B cell (primary cell): ENCODE measurements around the gene ACSM6. TPM values are rescaled to one million over a fixed set of nuclear protein-coding genes. Genes with fewer than 3 reads are reported as not detected.

Experiments
- ATAC-seq: fragments of 200-7000 bp; cut with Tn5 transposase; one replicate; pipeline ENCODE4 v1.10.0; 2021; ENCODE audit warnings: low read depth, mild to moderate bottlenecking, moderate number of reproducible peaks, moderate library complexity
- CTCF ChIA-PET: fragments of 350-600 bp; sonication (Branson Sonifier 250); formaldehyde crosslinking; loops from one replicate; lab custom pipeline; 2021; ENCODE audit warnings: antibody characterized with exemption, inconsistent platforms; lab: Charles Lee
- POLR2A ChIA-PET: fragments of 350-600 bp; sonication (Branson Sonifier 250); formaldehyde crosslinking; loops from one replicate; lab custom pipeline; 2021; ENCODE audit warnings: antibody characterized with exemption; lab: Charles Lee
- DNase-seq: peaks from one replicate; pipeline ENCODE4 v3.0.0; 2013
- H2AFZ ChIP-seq: 2 replicates; pipeline ENCODE4 v1.6.1; 2012; ENCODE audit warnings: mild to moderate bottlenecking, low read depth, low read length; ENCODE audit not compliant: insufficient read depth, poor library complexity, severe bottlenecking
- H3K27ac ChIP-seq, 2 donors: 1 replicate in 1 of 2; 2 replicates in 1 of 2; pipeline ENCODE4 v1.5.1; 2012 to 2013; ENCODE audit warnings: low read length in 2 of 2, mild to moderate bottlenecking in 2 of 2, moderate library complexity in 1 of 2
- H3K27me3 ChIP-seq, 4 experiments: fragments of 200-600 bp in 1 of 4; sonication (generic) in 1 of 4; replicated peaks in 1 of 4; 1 replicate in 2 of 4; 2 replicates in 2 of 4; pipeline versions ENCODE4 v1.6.1 to v1.7.0; 2013 to 2016; ENCODE audit warnings: low read length in 3 of 4, mild to moderate bottlenecking in 2 of 4, mixed read lengths in 1 of 4, moderate library complexity in 1 of 4; ENCODE audit not compliant: insufficient read depth in 4 of 4, control insufficient read depth in 3 of 4; ENCODE audit errors: control extremely low read depth in 1 of 4
- H3K36me3 ChIP-seq, 2 experiments: replicated peaks in 1 of 2; 1 replicate in 1 of 2; 2 replicates in 1 of 2; pipeline versions ENCODE4 v1.6.1 to v1.7.1; 2013; ENCODE audit warnings: low read length in 1 of 2; ENCODE audit not compliant: insufficient read depth in 2 of 2, control insufficient read depth in 1 of 2; ENCODE audit errors: control extremely low read depth in 1 of 2, extremely low read depth in 1 of 2
- H3K4me1 ChIP-seq, 2 donors: fragments of 200-600 bp in 1 of 2; sonication (generic) in 1 of 2; 1 replicate in 1 of 2; 2 replicates in 1 of 2; pipeline versions ENCODE4 v1.5.1 to v1.6.1; 2013 to 2017; ENCODE audit warnings: low read length in 2 of 2; ENCODE audit not compliant: control insufficient read depth in 2 of 2, insufficient read depth in 2 of 2
- H3K4me2 ChIP-seq: replicated peaks from 2 replicates; pipeline ENCODE3; 2012; ENCODE audit warnings: mild to moderate bottlenecking, low read depth, low read length; ENCODE audit not compliant: poor library complexity, severe bottlenecking
- H3K4me3 ChIP-seq, 5 experiments: fragments of 200-600 bp in 1 of 5; sonication (generic) in 1 of 5; 1 replicate in 3 of 5; 2 replicates in 2 of 5; pipeline versions ENCODE4 v1.5.1 to v1.7.0; 2011 to 2016; ENCODE audit warnings: low read length in 4 of 5, mild to moderate bottlenecking in 4 of 5, low read depth in 2 of 5, control low read depth in 1 of 5, moderate library complexity in 1 of 5; ENCODE audit not compliant: insufficient read depth in 1 of 5; ENCODE audit errors: control extremely low read depth in 1 of 5, extremely low read depth in 1 of 5
- H3K79me2 ChIP-seq: fragments of 200-600 bp; sonication (generic); one replicate; pipeline ENCODE4 v1.6.0; 2016; ENCODE audit warnings: low read length; ENCODE audit not compliant: control insufficient read depth, insufficient read depth
- H3K9ac ChIP-seq: fragments of 200-600 bp; sonication (generic); 2 replicates; pipeline ENCODE4 v1.6.1; 2017; ENCODE audit warnings: mild to moderate bottlenecking, low read length, moderate library complexity
- H3K9me3 ChIP-seq, 3 donors: one replicate each; pipeline versions ENCODE4 v1.6.1 to v1.7.1; 2013; ENCODE audit warnings: low read length in 2 of 3; ENCODE audit not compliant: control insufficient read depth in 2 of 3, insufficient read depth in 1 of 3; ENCODE audit errors: control extremely low read depth in 1 of 3
- H4K20me1 ChIP-seq: 2 replicates; pipeline ENCODE4 v1.6.0; 2012; ENCODE audit warnings: mild to moderate bottlenecking, low read length; ENCODE audit not compliant: insufficient read depth, control insufficient read depth, poor library complexity, severe bottlenecking
- H3K27ac Mint-ChIP-seq: one replicate; pipeline ENCODE4 v1.8.0; 2021; ENCODE audit warnings: mixed read lengths
- H3K27me3 Mint-ChIP-seq: one replicate; pipeline ENCODE4 v1.8.0; 2021; ENCODE audit warnings: mixed read lengths
- H3K4me1 Mint-ChIP-seq: one replicate; pipeline ENCODE4 v1.8.0; 2021; ENCODE audit warnings: mixed read lengths
- H3K4me3 Mint-ChIP-seq: one replicate; pipeline ENCODE4 v1.8.0; 2021; ENCODE audit warnings: mixed read lengths
- H3K9me3 Mint-ChIP-seq: one replicate; pipeline ENCODE4 v1.8.0; 2022; ENCODE audit warnings: mixed read lengths; ENCODE audit not compliant: insufficient read depth
- EZH2 ChIP-seq: IDR thresholded peaks from 2 replicates; pipeline ENCODE4 v1.6.1; 2012; ENCODE audit warnings: borderline replicate concordance, low read depth, mild to moderate bottlenecking, moderate library complexity, low read length; ENCODE audit not compliant: insufficient read depth, poor library complexity, severe bottlenecking
- WGBS: methylation state at CpG from one replicate; pipeline ENCODE4 v1.1.5; 2013; ENCODE audit warnings: missing lambda C conversion rate; ENCODE audit not compliant: insufficient coverage; 5-methylcytosine and 5-hydroxymethylcytosine counted together
- intact Hi-C: fragments of 100-400 bp; cut with micrococcal nuclease; formaldehyde crosslinking; loops from one replicate; pipeline ENCODE4 v1.10.0; 2022
- polyA plus RNA-seq: library from polyadenylated mRNA; depleted of rRNA; stranded (reverse); fragments of >200 nt; gene quantifications from 2 replicates; pipeline ENCODE4 v1.2.3, GENCODE V29; 2012
- total RNA-seq, 2 donors: library from RNA; stranded (reverse); fragments of 120-200 nt in 1 of 2; gene quantifications; 1 replicate in 1 of 2; 2 replicates in 1 of 2; pipeline versions ENCODE4 v1.2.3 to v1.2.4, GENCODE V29; 2013 to 2022
- TF ChIP-seq, protein P1 (sequence below): fragments of 200-600 bp; IDR thresholded peaks from one replicate; pipeline ENCODE4 v1.8.0; 2022; ENCODE audit warnings: antibody characterized with exemption, mild to moderate bottlenecking

ACSM6 gene
- total and polyA plus RNA-seq, 2 donors (not counting 1 experiment from before 2014, with no cell fraction given), result not detected

- H3K79me2 ChIP-seq, result peaks cover 61% of the 10 kb centered on the region
- DNase-seq, result no peak
- Mint-ChIP-seq H3K9me3 (no peaks in the 10 kb centered on the region), H3K27ac (peak overlapping the region; percentile 11), H3K4me1 (peaks cover 42% of the 10 kb centered on the region), H3K4me3 (no peak overlapping the region), H3K27me3 (no peaks in the 10 kb centered on the region)
- ATAC-seq, result no peak
- ChIA-PET CTCF (interaction anchor here (11.7 kb wide), 1 partner anchor 111 kb away, joined by 644 read pairs; no protein-coding TSS in a partner anchor), POLR2A (no interaction called here)
- TF ChIP-seq EZH2, result no peak
- TF ChIP-seq, protein P1, sequence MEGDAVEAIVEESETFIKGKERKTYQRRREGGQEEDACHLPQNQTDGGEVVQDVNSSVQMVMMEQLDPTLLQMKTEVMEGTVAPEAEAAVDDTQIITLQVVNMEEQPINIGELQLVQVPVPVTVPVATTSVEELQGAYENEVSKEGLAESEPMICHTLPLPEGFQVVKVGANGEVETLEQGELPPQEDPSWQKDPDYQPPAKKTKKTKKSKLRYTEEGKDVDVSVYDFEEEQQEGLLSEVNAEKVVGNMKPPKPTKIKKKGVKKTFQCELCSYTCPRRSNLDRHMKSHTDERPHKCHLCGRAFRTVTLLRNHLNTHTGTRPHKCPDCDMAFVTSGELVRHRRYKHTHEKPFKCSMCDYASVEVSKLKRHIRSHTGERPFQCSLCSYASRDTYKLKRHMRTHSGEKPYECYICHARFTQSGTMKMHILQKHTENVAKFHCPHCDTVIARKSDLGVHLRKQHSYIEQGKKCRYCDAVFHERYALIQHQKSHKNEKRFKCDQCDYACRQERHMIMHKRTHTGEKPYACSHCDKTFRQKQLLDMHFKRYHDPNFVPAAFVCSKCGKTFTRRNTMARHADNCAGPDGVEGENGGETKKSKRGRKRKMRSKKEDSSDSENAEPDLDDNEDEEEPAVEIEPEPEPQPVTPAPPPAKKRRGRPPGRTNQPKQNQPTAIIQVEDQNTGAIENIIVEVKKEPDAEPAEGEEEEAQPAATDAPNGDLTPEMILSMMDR, result no peak
- H3K4me3 ChIP-seq, result no peak overlapping the region
- no peaks in the 10 kb centered on the region for H3K9me3 ChIP-seq
- peaks cover 24% of the 10 kb centered on the region for H4K20me1 ChIP-seq
- no peak overlapping the region for H2AFZ ChIP-seq
- peak overlapping the region in 1 of 2 donors; percentile 48 for H3K27ac ChIP-seq
- 59% methylated on average over 3 of the region's 3 CpGs for WGBS
- intact Hi-C loops, result no loop called here
- H3K4me1 ChIP-seq, result peaks cover 14 to 20% of the 10 kb centered on the region in 2 donors
- H3K27me3 ChIP-seq, result no peaks in the 10 kb centered on the region
- H3K9ac ChIP-seq, result no peak overlapping the region
- H3K36me3 ChIP-seq, result peaks cover 3 to 71% of the 10 kb centered on the region in 2 experiments
- no peak overlapping the region for H3K4me2 ChIP-seq
Measured at GRCh38 chr10:95249467-95249866, 55.4 kb downstream of the ACSM6 start.

- H3K27ac ChIP-seq, result no peak overlapping the region
- H3K27me3 ChIP-seq, result no peaks in the 10 kb centered on the region
- ChIA-PET POLR2A (no interaction called here), CTCF (interaction anchor here (0.7 to 1.5 kb wide), 2 partner anchors 100 to 112 kb away, joined by 4 to 6 read pairs; no protein-coding TSS in a partner anchor)
- peaks cover 41% of the 10 kb centered on the region for H3K4me1 Mint-ChIP-seq
- H3K36me3 ChIP-seq, result peaks cover 0 to 59% of the 10 kb centered on the region in 2 experiments
- no peak overlapping the region for H3K4me3 ChIP-seq
- peaks cover 14 to 19% of the 10 kb centered on the region in 2 donors for H3K4me1 ChIP-seq
- no peaks in the 10 kb centered on the region for H3K9me3 ChIP-seq
- H3K9me3 Mint-ChIP-seq, result no peaks in the 10 kb centered on the region
- DNase-seq (no peak), ATAC-seq (no peak)
- no peaks in the 10 kb centered on the region for H3K27me3 Mint-ChIP-seq
- H3K79me2 ChIP-seq, result peaks cover 67% of the 10 kb centered on the region
- H3K9ac ChIP-seq, result no peak overlapping the region
- H4K20me1 ChIP-seq, result peaks cover 18% of the 10 kb centered on the region
- intact Hi-C loops, result no loop called here
- H3K4me3 Mint-ChIP-seq, result no peak overlapping the region
- no peak for TF ChIP-seq EZH2
- TF ChIP-seq, protein P1, result no peak
- WGBS, result 100% methylated on average over 2 of the region's 4 CpGs
- no peak overlapping the region for H3K4me2 ChIP-seq
- H2AFZ ChIP-seq, result no peak overlapping the region
- no peak overlapping the region for H3K27ac Mint-ChIP-seq
Measured at GRCh38 chr10:95250856-95251255, 56.8 kb downstream of the ACSM6 start.
